CD4-positive, alpha-beta T cell treated with Interleukin-10 for 1 hour (primary cell): Measurements from ENCODE around the gene C1RL.
"Not testable (repeated sequence)": the region's sequence is repeated elsewhere in the genome, so short reads cannot be mapped to it uniquely, and the experiment has no call there.

Source experiments
- DNase-seq: peaks from one replicate; pipeline ENCODE4 v3.0.0-alpha.2; 2020

C1RL gene

GRCh38 chr12:7060353-7060954 lies 48.6 kb downstream of the C1RL start, which contains the start of gene C1S:
Gene C1S (plus strand): TSS chr12:7060718. CDS start chr12:7061913, 1,195 bp downstream.
- DNase-seq: no peak

GRCh38 chr12:7059780-7060179 lies 49.2 kb downstream of the C1RL start:
- DNase-seq: no peak

- no peak for DNase-seq
Observed at GRCh38 chr12:7058850-7059395, 50.1 kb downstream of the C1RL start.

- no peak for DNase-seq
Observed at GRCh38 chr12:7058163-7058845, 50.7 kb downstream of the C1RL start.

GRCh38 chr12:7055736-7056135 lies 53.3 kb downstream of the C1RL start:
- DNase-seq: not testable (repeated sequence)

GRCh38 chr12:7054925-7055324 lies 54.1 kb downstream of the C1RL start:
- DNase-seq: no peak

GRCh38 chr12:7049973-7050372 lies 59.0 kb downstream of the C1RL start:
- not testable (repeated sequence) for DNase-seq

- not testable (repeated sequence) for DNase-seq
Observed at GRCh38 chr12:7049445-7049951, 59.5 kb downstream of the C1RL start.

- DNase-seq: no peak
Observed at GRCh38 chr12:7047306-7047705, 61.7 kb downstream of the C1RL start.

- no peak for DNase-seq
Observed at GRCh38 chr12:7046383-7047105, 62.5 kb downstream of the C1RL start.

- no peak for DNase-seq
Observed at GRCh38 chr12:7045913-7046312, 63.1 kb downstream of the C1RL start.
